ENCODE data around the gene LSS.
A peak's percentile ranks its signal among the peaks of the same experiment; 100 is the strongest.
"Not testable (repeated sequence)": the region's sequence is repeated elsewhere in the genome, so short reads cannot be mapped to it uniquely, and the experiment has no call there.

Gene LSS

DNA sequence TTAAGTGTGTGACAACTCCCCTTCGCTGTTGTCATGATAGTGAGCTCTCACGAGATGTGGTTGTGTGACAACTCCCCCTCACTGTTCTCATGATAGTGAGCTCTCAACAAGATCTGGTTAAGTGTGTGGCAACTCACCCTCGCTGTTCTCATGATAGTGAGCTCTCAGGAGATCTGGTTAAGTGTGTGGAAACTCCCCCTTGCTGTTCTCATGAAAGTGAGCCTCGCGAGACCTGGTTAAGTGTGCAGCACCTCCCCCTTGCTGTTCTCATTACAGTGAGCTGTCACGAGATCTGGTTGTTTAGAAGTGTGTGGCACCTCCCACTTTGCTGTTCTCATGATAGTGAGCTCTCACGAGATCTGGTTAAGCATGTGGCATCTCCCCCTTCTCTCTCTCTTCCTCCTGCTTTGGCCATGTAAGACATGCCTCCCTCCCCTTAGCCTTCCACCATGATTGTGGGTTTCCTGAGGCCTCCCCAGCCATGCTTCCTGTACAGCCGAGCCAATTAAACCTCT lies 25.1 kb upstream of the LSS start:
- no peaks in the 10 kb centered on the region for H3K9me3 Mint-ChIP-seq
- peaks cover 77% of the 10 kb centered on the region for H3K36me3 Mint-ChIP-seq
- H3K27me3 Mint-ChIP-seq = no peaks in the 10 kb centered on the region
- CTCF ChIA-PET = interaction anchor here (0.8 to 0.9 kb wide), 3 partner anchors 29 to 110 kb away, joined by 3 read pairs; no protein-coding TSS in a partner anchor
- no peak overlapping the region for H3K4me3 Mint-ChIP-seq
- H3K4me1 Mint-ChIP-seq = peaks cover 40% of the 10 kb centered on the region
- H3K27ac Mint-ChIP-seq = peak overlapping the region; percentile 83
- peak; percentile 71 for DNase-seq

GRCh38 chr21:46252840-46253239 lies 24.3 kb upstream of the LSS start:
- Mint-ChIP-seq H3K36me3 (peaks cover 75% of the 10 kb centered on the region), H3K27ac (no peak overlapping the region)

DNA sequence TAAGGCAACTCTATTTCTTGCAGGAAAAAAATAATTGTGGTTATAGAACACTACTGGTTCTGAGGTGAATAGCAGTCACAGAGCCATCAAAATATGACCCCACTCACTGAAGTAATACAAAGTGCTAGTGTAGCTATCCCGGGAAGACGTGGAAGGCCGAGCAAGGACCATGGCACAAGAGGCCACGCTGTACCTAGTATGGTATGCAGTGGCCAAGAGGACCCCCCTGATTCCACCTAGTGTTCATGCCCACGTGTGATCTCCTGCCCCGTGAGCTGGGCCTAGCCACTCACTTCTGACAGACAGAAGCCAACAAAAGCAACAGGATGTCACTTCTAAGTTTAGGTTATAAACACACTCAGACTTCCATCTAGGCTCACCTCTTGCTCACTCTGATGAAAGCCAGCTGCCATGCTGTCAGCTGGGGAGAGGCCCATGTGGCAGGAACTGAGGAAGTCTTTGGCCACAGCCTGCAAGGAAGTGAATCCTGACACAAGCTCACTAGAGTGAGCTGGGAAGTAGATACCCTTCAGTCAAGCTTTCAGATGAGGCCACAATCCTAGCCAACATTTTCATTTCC lies 21.7 kb upstream of the LSS start:
- Mint-ChIP-seq H3K4me1 (peaks cover 40% of the 10 kb centered on the region), H3K27ac (peak overlapping the region; percentile 82), H3K27me3 (no peaks in the 10 kb centered on the region), H3K9me3 (no peaks in the 10 kb centered on the region), H3K36me3 (peaks cover 69% of the 10 kb centered on the region), H3K4me3 (no peak overlapping the region)
- DNase-seq = no peak
- CTCF ChIA-PET = interaction anchor here (1.6 kb wide), 1 partner anchor 107 kb away, joined by 4 read pairs; no protein-coding TSS in a partner anchor

More at GRCh38 chr21:46252840-46253239, 24.3 kb upstream of the LSS start:
- H3K4me1 Mint-ChIP-seq = peaks cover 40% of the 10 kb centered on the region
- H3K4me3 Mint-ChIP-seq = no peak overlapping the region
- H3K9me3 Mint-ChIP-seq = no peaks in the 10 kb centered on the region
- CTCF ChIA-PET = interaction anchor here (0.7 to 1.0 kb wide), 3 partner anchors 21 to 31 kb away, joined by 3 to 4 read pairs (median 3); no protein-coding TSS in a partner anchor
- H3K27me3 Mint-ChIP-seq = no peaks in the 10 kb centered on the region
- DNase-seq = no peak

DNA sequence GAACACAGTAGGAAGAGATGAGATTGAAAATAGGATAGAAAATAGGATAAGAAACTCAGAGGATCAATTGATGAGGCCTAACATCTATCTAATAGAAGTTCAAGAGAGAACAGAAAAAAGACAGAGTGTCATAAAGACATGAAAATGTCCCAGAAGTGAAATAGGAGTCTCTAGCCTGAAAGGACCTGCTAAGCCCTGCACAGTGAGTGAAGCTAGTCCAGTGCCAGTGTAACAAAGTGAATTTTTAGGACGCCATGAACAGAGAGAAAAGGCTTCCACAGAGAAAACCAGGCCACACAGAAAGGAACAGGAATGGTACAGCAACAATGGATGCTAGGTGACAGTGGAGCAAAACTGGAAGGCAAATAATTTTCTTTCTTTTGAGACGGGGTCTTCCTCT lies 20.3 kb upstream of the LSS start:
- H3K27ac Mint-ChIP-seq = no peak overlapping the region
- H3K27me3 Mint-ChIP-seq = no peaks in the 10 kb centered on the region
- no peak for DNase-seq
- H3K36me3 Mint-ChIP-seq = peaks cover 55% of the 10 kb centered on the region
- H3K4me3 Mint-ChIP-seq = no peak overlapping the region
- no peaks in the 10 kb centered on the region for H3K9me3 Mint-ChIP-seq
- peaks cover 27% of the 10 kb centered on the region for H3K4me1 Mint-ChIP-seq
- CTCF ChIA-PET = no interaction called here

- CTCF ChIA-PET = no interaction called here
- Mint-ChIP-seq H3K4me1 (peaks cover 23% of the 10 kb centered on the region), H3K9me3 (no peaks in the 10 kb centered on the region), H3K27ac (no peak overlapping the region), H3K4me3 (no peak overlapping the region), H3K36me3 (peaks cover 53% of the 10 kb centered on the region), H3K27me3 (no peaks in the 10 kb centered on the region)
- DNase-seq = no peak
These were observed 19.8 kb upstream of the LSS start for GRCh38 chr21:46248422-46248782.

GRCh38 chr21:46247699-46248421 lies 19.3 kb upstream of the LSS start:
- CTCF ChIA-PET = no interaction called here
- Mint-ChIP-seq H3K27me3 (no peaks in the 10 kb centered on the region), H3K4me3 (no peak overlapping the region)

DNA sequence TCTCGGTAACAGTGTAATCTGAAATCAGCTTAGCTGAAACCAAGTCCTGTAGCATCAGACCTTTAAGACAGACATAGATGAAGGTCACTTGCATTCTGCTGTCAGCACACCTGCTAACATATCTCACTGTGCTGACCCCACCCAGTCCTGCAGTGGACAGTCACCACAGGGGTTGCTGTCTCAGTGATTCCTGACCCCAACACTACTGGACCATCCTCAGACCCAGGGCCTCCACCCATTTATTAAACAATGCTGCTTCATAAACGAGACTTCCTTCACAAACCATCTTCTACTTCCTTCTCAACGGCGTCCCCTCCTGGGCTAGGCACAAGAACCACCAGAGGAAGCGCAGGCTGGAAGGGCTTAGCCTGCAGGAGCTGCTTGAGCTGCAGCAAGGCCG lies 17.8 kb upstream of the LSS start:
- CTCF ChIA-PET = no interaction called here
- H3K9me3 Mint-ChIP-seq = no peaks in the 10 kb centered on the region
- peaks cover 54% of the 10 kb centered on the region for H3K36me3 Mint-ChIP-seq
- peaks cover 15% of the 10 kb centered on the region for H3K4me1 Mint-ChIP-seq
- no peak overlapping the region for H3K27ac Mint-ChIP-seq
- DNase-seq = no peak
- H3K27me3 Mint-ChIP-seq = no peaks in the 10 kb centered on the region
- H3K4me3 Mint-ChIP-seq = no peak overlapping the region

More at GRCh38 chr21:46247699-46248421, 19.3 kb upstream of the LSS start:
- Mint-ChIP-seq H3K27ac (no peak overlapping the region), H3K4me1 (peaks cover 19% of the 10 kb centered on the region), H3K36me3 (peaks cover 53% of the 10 kb centered on the region), H3K9me3 (no peaks in the 10 kb centered on the region)
- no peak for DNase-seq

DNA sequence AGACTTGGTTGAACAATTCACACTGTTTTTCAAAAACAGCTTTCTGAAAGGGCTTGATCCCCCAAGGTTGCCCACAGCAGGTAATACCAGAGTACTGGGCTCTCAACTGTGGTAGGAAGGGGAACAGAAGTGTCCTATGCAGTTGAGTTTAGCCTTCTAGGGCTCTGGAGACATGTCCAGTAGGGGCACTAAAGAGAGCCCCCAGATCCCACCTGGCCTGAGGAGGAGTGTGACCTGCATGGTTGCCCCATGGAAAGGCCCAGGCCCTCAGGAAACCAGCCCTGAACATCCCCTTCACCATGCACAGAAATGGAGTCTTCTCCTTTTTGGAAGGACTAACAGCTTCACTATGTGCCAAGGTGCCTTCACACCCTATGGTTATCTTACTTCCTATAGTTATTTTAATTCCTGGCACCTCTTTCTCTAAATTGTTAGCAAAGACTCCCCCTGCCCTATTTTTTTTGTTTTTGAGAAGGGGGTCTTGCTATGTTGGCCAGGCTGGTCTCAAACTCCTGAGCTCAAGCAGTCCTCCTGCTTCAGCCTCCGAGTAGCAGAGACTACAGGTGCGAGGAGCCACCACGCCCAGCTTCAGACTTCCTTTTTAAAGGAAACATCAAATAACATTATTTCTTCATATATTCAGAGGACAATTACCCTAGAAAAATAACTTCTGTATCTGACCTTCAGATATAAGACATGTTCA lies 16.8 kb upstream of the LSS start:
- CTCF ChIA-PET = no interaction called here
- no peak for DNase-seq
- no peaks in the 10 kb centered on the region for H3K27me3 Mint-ChIP-seq
- no peak overlapping the region for H3K4me3 Mint-ChIP-seq
- H3K36me3 Mint-ChIP-seq = peaks cover 55% of the 10 kb centered on the region
- H3K4me1 Mint-ChIP-seq = peaks cover 7% of the 10 kb centered on the region
- H3K27ac Mint-ChIP-seq = no peak overlapping the region
- no peaks in the 10 kb centered on the region for H3K9me3 Mint-ChIP-seq

DNA sequence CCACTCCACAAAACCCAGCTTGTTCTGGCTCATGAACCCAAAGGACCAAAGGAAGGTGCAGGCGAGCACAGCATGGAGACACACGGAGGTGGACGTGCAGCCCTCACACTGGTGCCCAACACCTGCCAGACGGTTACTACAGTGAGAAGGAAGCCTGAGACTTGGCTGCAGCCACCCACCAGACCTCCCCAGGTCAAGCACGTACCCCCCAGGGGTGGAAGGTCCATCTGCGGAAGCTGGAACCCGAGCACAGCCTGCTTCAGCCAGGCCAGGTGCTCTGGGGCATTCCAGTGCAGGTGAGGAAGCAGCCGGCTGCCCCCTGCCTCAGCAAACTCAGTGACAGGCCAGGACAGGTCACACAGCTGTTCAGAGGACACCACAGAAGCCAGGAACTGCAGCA lies 16.0 kb upstream of the LSS start:
- no peak overlapping the region for H3K27ac Mint-ChIP-seq
- peaks cover 53% of the 10 kb centered on the region for H3K36me3 Mint-ChIP-seq
- CTCF ChIA-PET = interaction anchor here (1.9 kb wide), 1 partner anchor 15 kb away, joined by 4 read pairs; no protein-coding TSS in a partner anchor

DNA sequence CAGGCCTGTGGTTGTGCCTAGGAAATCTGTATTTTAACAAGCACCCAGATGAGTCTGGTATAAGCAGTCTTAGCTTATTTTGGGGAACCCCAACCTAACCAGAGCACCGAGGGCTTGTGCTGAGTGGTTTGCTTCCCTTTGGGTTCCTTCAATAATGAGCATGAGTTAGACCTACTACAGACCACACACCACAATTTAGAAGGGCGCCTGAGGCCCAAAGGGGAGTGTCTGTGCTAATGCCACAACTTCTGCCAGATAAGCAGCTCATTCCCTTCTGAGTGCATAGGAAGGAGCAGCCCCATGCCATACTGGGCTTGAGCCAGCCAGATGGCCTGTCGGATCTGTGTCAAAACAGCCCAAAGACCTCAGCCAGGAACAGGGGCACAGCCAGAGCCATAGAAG lies 15.4 kb upstream of the LSS start:
- CTCF ChIA-PET = interaction anchor here (0.7 to 1.9 kb wide), 2 partner anchors 14 to 253 kb away, joined by 3 to 4 read pairs; no protein-coding TSS in a partner anchor
- Mint-ChIP-seq H3K27me3 (no peaks in the 10 kb centered on the region), H3K9me3 (no peaks in the 10 kb centered on the region), H3K36me3 (peaks cover 55% of the 10 kb centered on the region), H3K27ac (peak overlapping the region; percentile 12), H3K4me1 (no peaks in the 10 kb centered on the region), H3K4me3 (no peak overlapping the region)
- DNase-seq = no peak

More for the DNA sequence above, 16.0 kb upstream of the LSS start:
- Mint-ChIP-seq H3K9me3 (no peaks in the 10 kb centered on the region), H3K27me3 (no peaks in the 10 kb centered on the region), H3K4me3 (no peak overlapping the region), H3K4me1 (no peaks in the 10 kb centered on the region)
- DNase-seq = no peak

GRCh38 chr21:46243325-46243724 lies 14.8 kb upstream of the LSS start:
- H3K27ac Mint-ChIP-seq = no peak overlapping the region
- H3K4me3 Mint-ChIP-seq = no peak overlapping the region
- no peaks in the 10 kb centered on the region for H3K4me1 Mint-ChIP-seq
- CTCF ChIA-PET = interaction anchor here (0.7 to 1.9 kb wide), 2 partner anchors 14 to 253 kb away, joined by 3 to 4 read pairs; no protein-coding TSS in a partner anchor
- H3K9me3 Mint-ChIP-seq = no peaks in the 10 kb centered on the region
- no peaks in the 10 kb centered on the region for H3K27me3 Mint-ChIP-seq
- H3K36me3 Mint-ChIP-seq = peaks cover 54% of the 10 kb centered on the region
- no peak for DNase-seq

DNA sequence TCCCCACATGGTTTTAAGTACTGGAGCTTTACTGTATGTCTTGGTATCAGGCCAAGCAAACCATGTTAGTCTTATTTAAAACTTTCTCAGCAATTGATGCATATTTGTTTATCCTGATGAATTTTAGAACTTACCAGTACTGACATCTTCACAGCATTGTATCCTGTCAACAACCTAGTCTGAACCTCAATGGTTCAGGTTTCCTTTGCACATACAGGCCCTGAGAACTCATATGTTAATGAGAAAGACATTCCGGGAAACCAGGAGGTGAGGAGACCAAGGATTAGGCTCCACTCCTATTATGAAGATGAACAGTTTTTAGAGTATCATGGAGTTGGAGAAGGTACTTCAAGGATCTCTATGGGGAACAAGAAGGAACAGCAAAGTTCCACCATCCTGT lies 13.0 kb upstream of the LSS start:
- CTCF ChIA-PET, H3K4me1 Mint-ChIP-seq, H3K27me3 Mint-ChIP-seq, H3K4me3 Mint-ChIP-seq, DNase-seq, H3K9me3 Mint-ChIP-seq: not testable (repeated sequence)
- Mint-ChIP-seq H3K36me3 (peaks cover 47% of the 10 kb centered on the region), H3K27ac (peak overlapping the region; percentile 65)

- Mint-ChIP-seq H3K27me3 (no peaks in the 10 kb centered on the region), H3K9me3 (no peaks in the 10 kb centered on the region), H3K4me1 (no peaks in the 10 kb centered on the region), H3K36me3 (peaks cover 54% of the 10 kb centered on the region), H3K4me3 (no peak overlapping the region), H3K27ac (no peak overlapping the region)
- CTCF ChIA-PET = no interaction called here
- DNase-seq = no peak
These were observed 11.3 kb upstream of the LSS start for GRCh38 chr21:46239817-46240325.

DNA sequence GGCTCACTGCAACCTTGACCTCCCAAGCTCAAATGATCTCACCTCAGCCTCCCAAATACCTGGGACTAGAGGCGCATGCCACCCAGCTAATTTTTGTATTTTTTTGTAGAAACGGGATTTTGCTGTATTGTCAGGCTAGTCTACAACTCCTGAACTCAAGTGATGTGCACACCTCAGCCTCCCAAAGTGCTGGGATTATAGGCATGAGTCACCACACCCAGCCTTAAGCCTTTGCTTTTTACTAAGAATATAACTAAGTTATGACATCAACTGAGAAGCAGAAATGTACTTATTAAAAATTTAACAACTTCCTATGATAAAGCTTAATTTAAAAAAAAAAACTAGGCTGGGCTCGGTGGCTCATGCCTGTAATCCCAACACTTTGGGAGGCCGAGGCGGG lies 8.9 kb upstream of the LSS start:
- DNase-seq = no peak
- peaks cover 65% of the 10 kb centered on the region for H3K36me3 Mint-ChIP-seq
- CTCF ChIA-PET = no interaction called here

More for the DNA sequence above, 8.9 kb upstream of the LSS start:
- no peak overlapping the region for H3K4me3 Mint-ChIP-seq
- H3K27ac Mint-ChIP-seq = no peak overlapping the region
- no peaks in the 10 kb centered on the region for H3K27me3 Mint-ChIP-seq
- peaks cover 13% of the 10 kb centered on the region for H3K4me1 Mint-ChIP-seq
- no peaks in the 10 kb centered on the region for H3K9me3 Mint-ChIP-seq
